GM18951 (cell line): ENCODE data around the gene HBA2.
"Not testable (repeated sequence)": the region's sequence is repeated elsewhere in the genome, so short reads cannot be mapped to it uniquely, and the experiment has no call there.

Source experiments
- POLR2A ChIP-seq: IDR thresholded peaks from 4 replicates; pipeline ENCODE4 v1.6.1; 2011; ENCODE audit warnings: mild to moderate bottlenecking; ENCODE audit not compliant: insufficient read length, insufficient read depth; ENCODE audit errors: extremely low read depth
- in situ Hi-C: fragments of 300-500 bp; cut with MboI; formaldehyde crosslinking; loops from one replicate; pipeline ENCODE4 v1.12.0; 2022; ENCODE audit warnings: low sequenced_read_pairs, mixed read lengths, inconsistent platforms; ENCODE audit not compliant: unreplicated experiment

HBA2 gene

GRCh38 chr16:164827-165538 lies 7.7 kb upstream of the HBA2 start:
- no peak for TF ChIP-seq POLR2A
- in situ Hi-C loops = no loop called here

- in situ Hi-C loops = no loop called here
These were observed 6.9 kb upstream of the HBA2 start, which contains the start of gene HBM for GRCh38 chr16:165539-166374. HBM (plus strand) TSS chr16:165978; CDS start chr16:165998, 20 bp downstream.

GRCh38 chr16:166375-167121 lies 6.1 kb upstream of the HBA2 start:
- TF ChIP-seq POLR2A = no peak
- in situ Hi-C loops = no loop called here

More at GRCh38 chr16:165539-166374, 6.9 kb upstream of the HBA2 start, which contains the start of gene HBM:
- no peak for TF ChIP-seq POLR2A

GRCh38 chr16:167122-167690 lies 5.5 kb upstream of the HBA2 start:
- TF ChIP-seq POLR2A = no peak
- in situ Hi-C loops = no loop called here

GRCh38 chr16:168424-168823 lies 4.3 kb upstream of the HBA2 start:
- no peak for TF ChIP-seq POLR2A
- in situ Hi-C loops = no loop called here

GRCh38 chr16:169014-169413 lies 3.7 kb upstream of the HBA2 start:
- in situ Hi-C loops = no loop called here
- no peak for TF ChIP-seq POLR2A

- in situ Hi-C loops = not testable (repeated sequence)
These were observed 2.6 kb upstream of the HBA2 start for GRCh38 chr16:170088-170507.

- no peak for TF ChIP-seq POLR2A
- in situ Hi-C loops = no loop called here
These were observed 1.9 kb upstream of the HBA2 start for GRCh38 chr16:170788-171187.

- in situ Hi-C loops = not testable (repeated sequence)
These were observed 657 bp downstream of the HBA2 start for GRCh38 chr16:173211-173854.

- in situ Hi-C loops = not testable (repeated sequence)
These were observed 1.5 kb downstream of the HBA2 start for GRCh38 chr16:173928-174769.

GRCh38 chr16:175011-175949 lies 2.6 kb downstream of the HBA2 start:
- no peak for TF ChIP-seq POLR2A
- in situ Hi-C loops = no loop called here

- in situ Hi-C loops = not testable (repeated sequence)
These were observed 3.3 kb downstream of the HBA2 start for GRCh38 chr16:176006-176405.

GRCh38 chr16:176477-177382 lies 4.1 kb downstream of the HBA2 start, which contains the start of gene HBA1:
HBA1 (plus strand) TSS chr16:176680; CDS start chr16:176717, 37 bp downstream.
- in situ Hi-C loops = not testable (repeated sequence)
